NB4 (cell line): ENCODE data around the gene ARID3B.

ENCODE experiments used
- CTCF ChIP-seq: IDR thresholded peaks from one replicate; pipeline ENCODE4 v1.5.1; 2012; ENCODE audit warnings: low read depth, low read length
- POLR2A ChIP-seq: IDR thresholded peaks from 2 replicates; pipeline ENCODE4 v1.6.1; 2011; ENCODE audit warnings: mild to moderate bottlenecking; ENCODE audit not compliant: insufficient read length; ENCODE audit errors: extremely low read depth

DNA sequence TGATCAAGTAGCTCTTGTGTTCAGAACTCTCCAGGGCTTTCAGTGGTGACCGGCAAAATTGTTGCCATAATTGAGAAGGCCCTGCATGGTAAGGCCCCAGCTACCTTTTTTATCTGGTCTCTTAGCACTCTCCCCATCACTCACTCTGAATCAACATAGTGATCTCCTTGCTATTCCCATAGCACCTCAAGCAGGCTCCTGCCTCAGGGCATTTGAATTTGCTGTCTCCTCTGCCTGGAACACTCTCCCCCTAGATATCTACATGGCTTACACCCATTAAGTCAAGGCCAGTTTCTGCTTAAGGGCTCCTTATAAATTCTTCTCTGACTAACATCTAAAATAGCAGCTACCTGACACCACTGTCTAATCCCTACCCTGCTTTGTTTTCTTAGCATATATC, 3.3 kb upstream of the ARID3B start:
- no peak for TF ChIP-seq CTCF
- TF ChIP-seq POLR2A, result no peak
